GM21619 (cell line): Measurements from ENCODE around the gene UBE2A.
A peak's percentile ranks its signal among the peaks of the same experiment; 100 is the strongest.

ENCODE experiments used
- ATAC-seq: cut with Tn5 transposase; IDR thresholded peaks from one replicate; pipeline ENCODE4 v1.9.1; 2021; ENCODE audit not compliant: unreplicated experiment

Gene UBE2A

DNA sequence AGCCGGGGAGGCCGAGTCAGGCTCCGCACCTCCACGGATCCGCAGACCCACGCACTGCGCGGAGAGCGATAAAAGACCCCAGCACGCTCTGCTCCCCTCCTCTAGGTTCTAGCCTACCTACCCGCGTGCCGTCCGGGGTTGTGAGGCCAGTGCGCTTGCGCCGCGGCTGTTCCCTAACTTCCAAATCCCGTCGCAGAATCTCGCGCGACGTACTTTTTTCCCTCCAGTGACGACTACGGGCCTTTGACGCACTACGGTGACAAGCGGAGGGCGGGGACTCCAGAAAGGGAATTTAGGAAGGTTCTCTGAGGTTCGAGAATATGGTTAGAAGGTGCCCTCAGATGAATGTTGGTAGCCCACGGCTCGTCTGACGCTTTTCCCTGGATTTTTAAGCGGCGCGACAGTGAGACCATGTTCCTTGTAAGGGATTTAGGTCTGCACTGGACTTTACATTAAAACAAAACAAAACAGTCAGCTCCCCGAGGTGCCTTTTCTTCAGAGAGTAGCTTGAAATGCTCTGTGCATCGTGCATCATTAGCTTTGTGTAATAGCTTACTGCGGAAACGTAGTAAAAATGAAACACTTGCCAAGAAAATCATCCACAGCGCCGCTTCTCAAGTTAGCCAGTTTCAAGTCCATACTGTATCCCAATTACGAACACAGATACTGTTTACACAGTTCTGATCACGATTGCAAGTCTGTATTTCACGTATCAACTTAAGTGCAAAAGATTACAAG is 32.1 kb downstream of the UBE2A start, which contains the start of gene NKRF:
TSS of gene NKRF (minus strand) at position 145 of the 738 bp plus-strand sequence.
- peak; percentile 79 for ATAC-seq

DNA sequence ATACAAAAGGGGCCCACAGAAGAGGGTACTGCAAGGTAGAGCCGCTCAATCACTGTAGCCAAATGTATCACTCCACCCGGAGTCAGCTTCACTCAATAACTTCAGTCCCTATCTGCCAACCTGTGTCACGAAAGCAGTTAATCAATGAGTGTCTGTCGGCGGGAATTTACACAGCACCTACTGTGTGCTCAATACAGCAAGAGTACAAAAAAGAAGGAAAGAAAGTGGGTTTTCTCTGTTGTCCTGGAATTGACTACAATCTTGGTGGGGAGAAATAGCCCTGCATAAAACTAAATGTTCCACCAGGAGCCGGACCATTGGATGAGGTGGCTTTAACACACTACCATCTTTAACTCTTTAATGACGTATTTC is 32.6 kb downstream of the UBE2A start:
- ATAC-seq, result no peak

DNA sequence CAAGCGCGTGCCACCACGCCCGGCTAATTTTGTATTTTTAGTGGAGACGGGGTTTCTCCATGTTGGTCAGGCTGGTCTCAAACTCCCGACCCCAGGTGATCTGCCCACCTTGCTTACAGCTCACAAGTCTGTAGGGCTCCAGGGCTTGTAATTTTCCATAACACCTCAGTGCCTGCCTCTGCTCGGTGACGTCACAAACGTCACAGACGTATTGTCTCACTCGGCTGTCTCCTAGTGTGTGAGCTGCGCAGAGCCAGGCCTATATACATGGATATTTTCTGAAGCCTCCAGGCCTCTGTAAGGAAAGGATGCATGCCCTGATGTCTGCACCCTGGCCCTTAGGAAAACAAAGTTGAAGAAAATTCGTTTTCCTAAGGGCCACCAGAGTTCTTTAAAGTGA is 40.4 kb downstream of the UBE2A start:
- ATAC-seq, result no peak

DNA sequence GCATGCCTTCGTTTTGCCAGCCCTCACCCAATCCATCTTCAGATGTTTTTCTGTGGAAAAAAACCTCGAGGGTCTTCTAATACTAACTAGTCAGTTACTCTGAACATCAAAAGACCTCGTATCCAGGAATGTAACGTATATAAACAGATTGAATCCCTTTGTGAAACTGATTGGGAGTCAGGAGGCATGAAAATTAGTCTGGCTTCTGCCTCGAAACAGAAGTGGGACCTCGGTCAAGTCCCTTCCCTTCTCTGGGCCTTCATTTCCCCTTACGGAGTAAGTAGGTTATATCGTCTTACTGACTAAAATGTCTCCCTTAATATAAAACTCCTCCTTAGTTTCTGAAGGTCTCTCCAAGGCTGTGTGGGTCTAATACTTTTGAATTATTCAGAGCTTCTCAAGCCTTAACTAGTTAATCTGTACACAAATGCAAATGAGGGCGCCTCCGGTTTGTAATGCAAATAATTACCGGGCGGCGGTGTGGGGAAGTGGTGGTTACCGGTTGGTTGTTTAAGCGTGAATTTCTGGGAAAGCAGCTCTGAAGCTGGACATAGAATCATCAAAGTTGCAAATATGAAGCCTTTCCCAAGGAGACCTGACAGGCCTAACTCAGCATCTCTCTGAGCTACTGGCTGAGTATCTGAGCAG is 43.3 kb downstream of the UBE2A start:
- ATAC-seq, result peak; percentile 55

DNA sequence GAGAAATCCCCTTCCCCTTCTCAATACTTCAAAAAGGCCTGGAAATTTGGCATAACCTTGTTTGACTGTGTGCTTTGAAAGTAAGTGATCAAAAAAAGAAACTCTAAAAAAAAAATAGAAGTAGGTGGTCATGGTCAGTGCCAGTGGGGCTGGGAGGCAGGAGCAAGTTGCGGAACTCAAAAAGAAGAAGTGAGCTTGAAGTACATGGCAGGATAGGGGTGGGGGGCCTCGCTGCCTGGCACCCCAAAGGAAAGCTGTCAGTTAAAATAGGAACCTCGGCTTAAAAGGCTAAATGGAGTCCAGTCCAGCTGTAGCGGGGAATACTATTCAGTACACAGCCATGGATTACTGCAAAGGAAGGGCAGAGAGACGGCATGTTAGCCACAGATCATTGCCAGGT is 44.1 kb downstream of the UBE2A start:
- no peak for ATAC-seq

DNA sequence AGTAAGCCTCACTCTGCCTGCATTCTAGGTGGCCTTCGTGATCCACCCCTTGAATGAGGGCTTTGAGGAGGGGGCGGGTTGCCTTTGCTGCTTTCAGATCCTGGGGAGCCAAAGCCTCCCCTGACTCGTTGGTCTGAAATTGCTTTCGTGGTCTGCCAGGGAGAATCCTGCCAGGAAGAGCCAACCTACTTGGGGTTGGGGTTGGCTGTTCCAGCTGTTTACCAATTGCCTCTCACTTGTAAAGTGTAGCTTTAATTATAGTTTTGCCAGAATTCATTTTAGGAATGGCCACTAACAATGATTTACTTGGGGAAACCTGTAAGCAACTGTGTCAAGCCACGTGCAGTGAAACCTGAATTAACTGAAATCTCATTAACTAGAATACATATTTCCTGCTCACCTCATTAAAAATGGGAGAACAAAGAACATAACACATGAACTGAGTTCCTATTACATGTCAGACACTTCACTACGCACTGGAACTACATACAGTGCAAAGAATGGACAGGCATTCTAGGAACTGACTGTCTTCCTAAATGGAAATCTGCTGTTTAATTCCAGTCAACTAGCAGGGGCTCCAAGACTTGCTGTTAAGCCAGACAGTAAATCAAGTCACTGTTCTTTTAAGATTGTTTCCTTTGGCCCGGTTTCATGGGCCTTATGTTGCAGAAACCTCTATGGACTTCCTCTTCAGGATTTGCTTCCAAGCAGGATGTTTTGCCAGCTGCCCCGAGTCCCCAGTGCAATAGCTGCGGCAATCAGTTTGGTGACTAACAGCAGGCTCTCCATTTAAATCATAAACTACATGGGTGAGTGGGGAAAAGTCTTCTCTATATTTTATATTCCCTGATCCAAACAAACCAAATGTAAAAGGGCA is 48.2 kb downstream of the UBE2A start:
- ATAC-seq, result no peak

DNA sequence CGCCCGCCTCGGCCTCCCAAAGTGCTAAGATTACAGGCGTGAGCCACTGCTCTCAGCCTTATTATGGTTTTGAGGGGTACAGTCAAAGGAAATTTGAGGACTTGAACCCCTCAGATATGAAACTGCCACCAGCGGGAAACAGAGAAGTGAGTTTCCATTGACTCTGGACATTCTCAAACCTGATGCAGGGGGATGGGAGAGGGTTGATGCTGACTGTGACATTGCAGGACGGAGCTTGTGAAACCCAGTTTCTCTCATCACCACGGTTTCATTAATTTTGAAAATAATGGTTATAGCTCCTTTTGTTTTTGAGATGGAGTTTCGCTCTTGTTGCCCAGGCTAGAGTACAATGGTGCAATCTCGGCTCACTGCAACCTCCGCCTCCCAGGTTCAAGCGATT is 50.1 kb downstream of the UBE2A start:
- no peak for ATAC-seq

DNA sequence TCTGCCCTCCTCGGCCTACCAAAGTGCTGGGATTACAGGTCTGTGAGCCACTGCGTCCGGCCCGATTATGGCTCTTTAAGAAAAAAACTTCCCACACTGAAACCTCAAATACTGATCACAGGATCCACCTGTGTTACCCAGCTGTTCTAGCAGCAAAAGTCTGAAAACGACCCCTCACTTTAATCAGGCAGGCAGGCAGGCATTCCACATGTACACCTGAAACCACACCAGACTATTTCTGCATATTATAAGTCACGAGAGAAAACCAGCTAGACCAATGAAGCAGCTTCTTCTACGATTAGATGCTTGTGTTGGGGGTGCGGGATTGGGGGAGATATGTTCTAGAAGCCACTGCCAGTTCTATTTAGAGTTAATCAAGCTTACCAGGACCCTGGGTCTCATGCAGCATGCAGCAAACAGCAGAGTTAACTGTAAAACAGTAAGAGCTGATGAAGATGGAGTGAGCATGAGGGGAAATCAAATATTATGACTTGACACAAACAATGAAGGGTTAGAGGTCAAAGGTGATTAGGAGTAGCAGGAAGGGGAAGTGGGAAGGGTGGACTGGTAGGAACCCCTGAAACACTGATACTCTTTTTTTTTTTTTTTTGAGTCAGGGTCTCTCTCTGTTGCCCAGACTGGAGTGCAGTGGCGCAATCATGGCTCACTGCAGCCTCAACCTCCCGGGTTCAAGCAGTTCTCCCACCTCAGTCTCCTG is 50.7 kb downstream of the UBE2A start:
- ATAC-seq, result no peak

DNA sequence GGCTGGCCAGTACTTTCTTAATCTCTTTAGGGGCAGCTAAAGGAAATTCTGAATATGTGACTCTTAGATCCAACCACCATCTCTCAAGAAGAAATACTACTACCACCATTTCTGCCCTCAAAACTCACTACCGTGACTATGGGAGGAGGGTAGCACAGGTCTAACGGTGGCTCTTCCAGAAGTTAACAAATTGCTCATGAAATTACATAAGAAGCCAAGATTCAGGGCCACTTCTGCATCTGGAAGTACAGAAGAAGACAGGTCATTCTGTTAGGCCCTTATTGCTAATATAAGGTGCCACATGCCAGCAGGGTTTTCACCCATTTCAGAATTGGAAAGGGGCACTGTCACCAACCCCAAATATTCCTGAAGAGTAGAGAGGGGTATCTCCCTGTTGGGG is 51.5 kb downstream of the UBE2A start:
- no peak for ATAC-seq
